ENCODE results near the gene RAB27B.

DNA sequence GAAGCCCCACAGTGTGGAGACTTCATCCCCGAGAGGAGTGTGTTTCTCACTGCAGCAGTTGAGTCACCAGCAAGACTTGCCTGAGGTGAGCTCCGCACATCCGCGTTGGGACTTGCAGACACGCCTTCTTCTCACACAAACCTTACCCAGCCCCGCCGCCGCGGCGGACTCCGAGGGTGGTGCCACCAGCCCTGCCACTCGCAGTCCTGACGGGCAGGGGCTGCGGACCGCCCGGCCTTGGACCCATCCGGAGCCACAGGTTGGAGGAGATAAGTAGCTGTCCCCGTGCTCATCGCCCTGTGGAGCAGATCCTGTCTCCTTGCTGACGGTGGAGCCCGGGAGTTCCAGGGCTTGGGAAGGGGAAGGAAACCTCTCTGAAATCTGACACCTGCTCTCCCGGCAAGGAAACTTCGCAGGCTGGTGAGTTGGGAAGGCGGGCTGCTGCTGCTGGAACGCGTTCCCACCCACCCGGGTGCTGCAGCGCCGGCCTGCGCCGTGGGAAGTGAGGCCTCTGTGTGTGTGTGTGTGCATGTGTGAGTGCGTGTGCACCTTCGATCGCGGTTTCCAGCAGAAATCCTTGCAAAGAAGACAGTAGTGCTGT lies at the start of gene RAB27B:
- TF ChIP-seq CTCF (IDR thresholded peaks at IDR 0.05; ENCODE audit: control extremely low read depth in 1 of 3, insufficient read depth in 1 of 3, low read depth in 1 of 3, low read length in 3 of 3) = no peak
- TF ChIP-seq SIN3A (conservative IDR thresholded peaks at IDR 0.05 in 1 of 2, IDR thresholded peaks at IDR 0.05 in 1 of 2; ENCODE audit: low read depth in 1 of 2, low read length in 2 of 2) = peak in 1 of 2 experiments; percentile 56; a peak in 2 of 4 replicates
- no peak for TF ChIP-seq NRF1 (IDR thresholded peaks at IDR 0.05; ENCODE audit: low read depth, low read length)
- TF ChIP-seq HDAC2 (IDR thresholded peaks at IDR 0.05; ENCODE audit: borderline replicate concordance in 1 of 2, low read depth in 2 of 2, low read length in 2 of 2) = peak in 1 of 2 experiments; percentile 72; a peak in 1 of 4 replicates
- no peak for TF ChIP-seq JUND (IDR thresholded peaks at IDR 0.05; ENCODE audit: low read length)
